ENCODE results near the gene CCNF.

The CCNF gene

DNA sequence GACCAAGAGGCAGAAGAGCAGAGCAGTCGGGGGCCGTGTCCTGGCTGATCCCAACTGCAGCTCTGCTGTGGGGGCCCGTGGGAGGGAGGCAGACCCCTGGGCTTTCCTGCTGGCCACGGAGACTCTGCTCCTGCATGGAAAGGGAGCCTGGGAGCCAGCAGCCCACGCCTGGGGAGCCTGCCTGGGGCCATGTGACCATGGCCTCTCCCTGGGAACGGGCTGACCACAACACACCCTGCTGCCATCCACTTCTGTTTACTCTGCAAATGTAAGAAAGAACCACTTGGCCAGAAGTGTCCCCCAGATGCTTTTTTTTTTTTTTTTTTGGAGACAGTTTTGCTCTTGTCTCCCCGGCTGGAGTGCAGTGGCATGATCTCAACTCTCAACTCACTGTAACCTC, 28.7 kb downstream of the CCNF start:
- H3K27ac ChIP-seq, result no peak overlapping the region
- DNase-seq (ENCODE audit: low spot score), result no peak
- TF ChIP-seq, protein P1, sequence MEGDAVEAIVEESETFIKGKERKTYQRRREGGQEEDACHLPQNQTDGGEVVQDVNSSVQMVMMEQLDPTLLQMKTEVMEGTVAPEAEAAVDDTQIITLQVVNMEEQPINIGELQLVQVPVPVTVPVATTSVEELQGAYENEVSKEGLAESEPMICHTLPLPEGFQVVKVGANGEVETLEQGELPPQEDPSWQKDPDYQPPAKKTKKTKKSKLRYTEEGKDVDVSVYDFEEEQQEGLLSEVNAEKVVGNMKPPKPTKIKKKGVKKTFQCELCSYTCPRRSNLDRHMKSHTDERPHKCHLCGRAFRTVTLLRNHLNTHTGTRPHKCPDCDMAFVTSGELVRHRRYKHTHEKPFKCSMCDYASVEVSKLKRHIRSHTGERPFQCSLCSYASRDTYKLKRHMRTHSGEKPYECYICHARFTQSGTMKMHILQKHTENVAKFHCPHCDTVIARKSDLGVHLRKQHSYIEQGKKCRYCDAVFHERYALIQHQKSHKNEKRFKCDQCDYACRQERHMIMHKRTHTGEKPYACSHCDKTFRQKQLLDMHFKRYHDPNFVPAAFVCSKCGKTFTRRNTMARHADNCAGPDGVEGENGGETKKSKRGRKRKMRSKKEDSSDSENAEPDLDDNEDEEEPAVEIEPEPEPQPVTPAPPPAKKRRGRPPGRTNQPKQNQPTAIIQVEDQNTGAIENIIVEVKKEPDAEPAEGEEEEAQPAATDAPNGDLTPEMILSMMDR (IDR thresholded peaks at IDR 0.05), result no peak

DNA sequence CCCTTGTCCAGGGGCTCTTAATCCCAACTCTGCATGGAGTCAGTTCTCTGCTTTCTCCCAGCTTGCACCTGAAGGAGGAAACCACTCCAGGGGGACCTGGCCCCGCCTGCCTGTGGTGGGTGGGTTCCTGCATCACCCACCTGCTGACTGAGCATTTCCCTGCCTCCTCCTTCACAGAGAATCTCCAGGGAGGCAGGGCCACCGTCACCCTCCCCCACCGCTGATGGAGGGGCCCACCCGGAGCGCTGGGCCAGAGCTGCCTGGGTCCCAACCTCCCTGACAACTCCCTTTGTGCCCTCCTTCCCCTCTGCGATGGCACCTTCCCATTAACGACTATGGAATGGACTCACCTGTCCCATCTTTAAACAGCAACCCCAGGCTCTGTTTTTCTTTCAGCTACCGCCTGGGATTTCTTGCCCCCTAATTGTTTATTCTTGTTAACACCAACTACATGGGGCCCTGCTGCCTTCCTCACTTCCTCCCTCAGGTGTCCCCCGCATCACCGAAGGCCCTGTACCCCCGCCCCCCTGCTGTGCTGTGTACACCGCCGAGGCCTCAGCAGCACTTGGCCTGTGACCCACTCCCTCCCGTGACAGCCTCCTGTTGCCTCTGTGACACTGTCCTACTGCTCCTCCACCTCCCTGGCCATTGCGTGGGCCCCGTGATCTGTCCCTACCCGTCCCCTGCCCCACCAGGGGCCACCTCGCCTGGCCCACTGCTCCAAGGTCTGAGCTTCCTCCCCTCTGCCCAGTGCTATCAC, 29.8 kb downstream of the CCNF start:
- peak overlapping the region; percentile 77 for H3K4me3 ChIP-seq
- H3K27ac ChIP-seq, result peak overlapping the region in 1 of 2 donors; percentile 54
- TF ChIP-seq, protein P1 (IDR thresholded peaks at IDR 0.05), result no peak
- DNase-seq (ENCODE audit: low spot score), result no peak

More for the DNA sequence above, 28.7 kb downstream of the CCNF start:
- no peak overlapping the region for H3K4me3 ChIP-seq

DNA sequence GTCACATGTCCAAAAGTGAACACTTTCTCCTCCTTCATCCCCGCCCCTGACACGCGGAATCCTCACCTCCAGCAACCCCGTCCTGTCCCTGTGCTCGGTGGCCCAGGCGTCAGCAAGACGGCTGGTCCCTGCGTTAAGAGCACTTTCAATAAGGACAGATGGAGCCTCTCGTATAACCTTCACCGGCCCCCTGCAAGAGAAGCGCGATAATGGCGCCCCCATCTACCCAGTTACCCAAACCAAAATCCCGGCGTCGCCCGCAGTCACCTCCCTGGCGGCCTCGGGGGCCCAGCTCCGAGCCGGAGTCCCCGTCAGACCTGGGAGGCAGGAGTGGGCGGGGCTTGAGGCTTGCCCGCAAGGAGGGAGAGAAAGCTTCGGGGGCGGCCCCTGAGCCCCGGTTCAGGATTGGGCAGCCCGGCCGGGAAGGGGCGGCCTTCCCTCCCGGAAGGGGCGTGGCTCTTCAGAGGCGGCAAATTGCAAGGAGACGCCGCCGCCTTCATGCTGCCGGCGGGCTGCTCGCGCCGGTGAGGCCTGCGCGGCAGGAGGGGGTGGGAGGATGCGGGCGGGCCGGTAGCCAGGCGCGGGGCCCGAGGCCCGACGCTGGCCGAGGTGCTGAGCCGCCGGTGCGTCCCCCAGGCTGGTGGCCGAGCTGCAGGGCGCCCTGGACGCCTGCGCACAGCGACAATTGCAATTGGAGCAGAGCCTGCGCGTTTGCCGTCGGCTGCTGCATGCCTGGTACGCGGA, 30.6 kb downstream of the CCNF start, which contains the start of gene TEDC2:
Gene TEDC2, plus strand, starts transcription at position 463 of the 744 bp plus-strand sequence. Its CDS starts 36 bp downstream, at position 499.
- TF ChIP-seq, protein P1 (IDR thresholded peaks at IDR 0.05), result no peak
- H3K4me3 ChIP-seq, result peak within 1 kb of the TSS; percentile 77
- H3K27ac ChIP-seq, result peak within 1 kb of the TSS in 1 of 2 donors; percentile 54
- DNase-seq (ENCODE audit: low spot score), result peak; percentile 96

DNA sequence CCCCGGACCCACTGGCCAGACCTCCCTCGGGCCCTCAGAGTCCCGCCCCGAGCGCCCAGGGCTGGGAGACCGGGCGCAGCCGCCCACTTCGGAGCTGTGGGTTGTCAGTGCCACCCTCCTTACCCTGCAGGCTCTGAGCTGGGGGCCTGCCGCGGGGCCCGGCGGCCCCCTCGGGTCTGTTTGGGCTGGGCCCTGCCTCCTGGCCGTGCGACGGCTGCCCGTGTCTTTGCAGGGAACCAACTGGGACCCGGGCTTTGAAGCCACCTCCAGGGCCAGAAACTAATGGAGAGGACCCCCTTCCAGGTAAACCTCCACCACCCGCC, 31.1 kb downstream of the CCNF start:
- Histone ChIP-seq H3K27ac (no peak overlapping the region), H3K4me3 (peak overlapping the region; percentile 77)
- no peak for DNase-seq (ENCODE audit: low spot score)
- TF ChIP-seq, protein P1 (IDR thresholded peaks at IDR 0.05), result no peak

DNA sequence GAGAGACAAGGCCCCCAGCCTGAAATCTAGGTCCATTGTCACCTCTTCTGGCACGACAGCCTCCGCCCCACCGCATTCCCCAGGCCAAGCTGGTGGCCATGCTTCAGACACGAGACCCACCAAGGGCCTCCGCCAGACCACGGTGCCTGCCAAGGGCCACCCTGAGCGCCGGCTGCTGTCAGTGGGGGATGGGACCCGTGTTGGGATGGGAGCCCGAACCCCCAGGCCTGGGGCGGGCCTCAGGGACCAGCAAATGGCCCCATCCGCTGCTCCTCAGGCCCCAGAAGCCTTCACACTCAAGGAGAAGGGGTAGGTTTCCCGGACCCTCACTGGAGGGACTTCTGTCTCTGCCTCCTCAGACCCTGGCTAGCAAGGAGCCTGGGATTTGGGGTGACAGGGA, 31.7 kb downstream of the CCNF start:
- TF ChIP-seq, protein P1 (IDR thresholded peaks at IDR 0.05), result no peak
- Histone ChIP-seq H3K4me3 (no peak overlapping the region), H3K27ac (no peak overlapping the region)
- DNase-seq (ENCODE audit: low spot score), result no peak

DNA sequence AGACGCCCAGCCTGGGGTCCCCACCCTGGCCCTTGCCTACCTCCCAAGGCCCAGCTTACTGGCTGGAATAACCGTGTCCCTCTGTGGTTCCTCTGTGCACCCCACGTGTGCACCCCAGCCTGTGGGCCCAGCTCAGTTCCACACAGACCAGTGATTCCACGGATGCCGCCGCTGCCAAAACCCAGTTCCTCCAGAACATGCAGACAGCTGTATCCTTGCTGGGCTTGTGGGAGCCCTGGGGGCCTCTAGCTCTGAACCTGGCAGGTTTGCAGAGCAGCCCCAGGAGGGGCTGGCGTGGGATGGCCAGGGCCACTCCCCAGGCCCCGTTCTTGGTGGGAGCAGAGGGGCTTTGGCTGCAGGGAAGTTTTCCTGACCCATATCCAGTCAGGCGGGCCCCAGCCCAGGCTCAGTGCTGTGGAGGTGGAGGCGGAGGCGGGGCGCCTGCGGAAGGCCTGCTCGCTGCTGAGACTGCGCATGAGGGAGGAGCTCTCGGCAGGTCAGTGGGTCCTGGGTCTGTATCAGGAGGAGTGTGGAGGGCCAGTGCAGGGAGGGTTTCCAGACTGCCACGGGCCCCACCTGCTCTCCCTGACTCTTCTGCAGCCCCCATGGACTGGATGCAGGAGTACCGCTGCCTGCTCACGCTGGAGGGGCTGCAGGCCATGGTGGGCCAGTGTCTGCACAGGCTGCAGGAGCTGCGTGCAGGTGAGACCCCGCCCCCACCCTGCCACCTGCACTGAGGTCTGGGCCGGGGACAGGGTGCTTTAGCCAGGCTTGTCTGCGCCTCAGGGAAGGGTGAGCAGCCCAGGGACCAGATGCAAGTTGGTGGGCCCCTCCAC, 33.0 kb downstream of the CCNF start:
- Histone ChIP-seq H3K27ac (no peak overlapping the region), H3K4me3 (no peak overlapping the region)
- no peak for DNase-seq (ENCODE audit: low spot score)
- TF ChIP-seq, protein P1 (IDR thresholded peaks at IDR 0.05), result no peak

Data from coronary artery (tissue), 2 donors.